Nephron (organoid): Measurements from ENCODE around the gene CTNNBL1.

Experiments
- H3K27ac Mint-ChIP-seq, 3 experiments: 2 replicates each; pipeline ENCODE4 v1.8.0; 2020; ENCODE audit warnings: mixed read lengths in 3 of 3, mild to moderate bottlenecking in 2 of 3, moderate library complexity in 1 of 3
- H3K27me3 Mint-ChIP-seq: 2 replicates; pipeline ENCODE4 v1.8.0; 2021; ENCODE audit warnings: low read depth, mild to moderate bottlenecking, moderate library complexity, mixed read lengths
- H3K36me3 Mint-ChIP-seq: 2 replicates; pipeline ENCODE4 v1.8.0; 2020; ENCODE audit warnings: low read depth, mixed read lengths
- H3K4me1 Mint-ChIP-seq: 2 replicates; pipeline ENCODE4 v1.8.0; 2020; ENCODE audit warnings: mixed read lengths
- H3K4me3 Mint-ChIP-seq, 3 experiments: 2 replicates each; pipeline ENCODE4 v1.8.0; 2020; ENCODE audit warnings: mild to moderate bottlenecking in 3 of 3, mixed read lengths in 3 of 3, moderate library complexity in 2 of 3
- H3K9me3 Mint-ChIP-seq: 2 replicates; pipeline ENCODE4 v1.8.0; 2020; ENCODE audit warnings: mixed read lengths
- CTCF ChIP-seq, 3 experiments: fragments of 200-600 bp; sonication (generic); IDR thresholded peaks; one replicate each; pipeline ENCODE4 v1.5.0; 2021; ENCODE audit warnings: antibody characterized with exemption in 3 of 3; ENCODE audit not compliant: unreplicated experiment in 3 of 3

The CTNNBL1 gene

GRCh38 chr20:37845878-37846277, 152.0 kb downstream of the CTNNBL1 start:
- Mint-ChIP-seq H3K9me3 (no peaks in the 10 kb centered on the region), H3K27ac (no peak overlapping the region), H3K27me3 (no peaks in the 10 kb centered on the region), H3K36me3 (peaks cover 29% of the 10 kb centered on the region), H3K4me3 (no peak overlapping the region), H3K4me1 (peaks cover 20% of the 10 kb centered on the region)
- no peak for TF ChIP-seq CTCF (IDR thresholded peaks at IDR 0.05; ENCODE audit: unreplicated experiment in 3 of 3)

GRCh38 chr20:37846573-37846972, 152.7 kb downstream of the CTNNBL1 start:
- H3K27ac Mint-ChIP-seq, result no peak overlapping the region
- H3K9me3 Mint-ChIP-seq, result no peaks in the 10 kb centered on the region
- H3K36me3 Mint-ChIP-seq, result peaks cover 27% of the 10 kb centered on the region
- no peak for TF ChIP-seq CTCF (IDR thresholded peaks at IDR 0.05; ENCODE audit: unreplicated experiment in 3 of 3)
- H3K4me1 Mint-ChIP-seq, result peaks cover 25% of the 10 kb centered on the region
- H3K4me3 Mint-ChIP-seq, result no peak overlapping the region
- H3K27me3 Mint-ChIP-seq, result no peaks in the 10 kb centered on the region

GRCh38 chr20:37848706-37849105, 154.9 kb downstream of the CTNNBL1 start:
- Mint-ChIP-seq H3K4me1 (peaks cover 25% of the 10 kb centered on the region), H3K36me3 (peaks cover 14% of the 10 kb centered on the region), H3K27ac (peak overlapping the region in 1 of 3 experiments; percentile 2), H3K9me3 (no peaks in the 10 kb centered on the region), H3K4me3 (no peak overlapping the region), H3K27me3 (no peaks in the 10 kb centered on the region)
- no peak for TF ChIP-seq CTCF (IDR thresholded peaks at IDR 0.05; ENCODE audit: unreplicated experiment in 3 of 3)

- Mint-ChIP-seq H3K27ac (peak overlapping the region in 1 of 3 experiments; percentile 2), H3K9me3 (no peaks in the 10 kb centered on the region), H3K36me3 (peaks cover 14% of the 10 kb centered on the region), H3K4me3 (no peak overlapping the region), H3K4me1 (peaks cover 25% of the 10 kb centered on the region), H3K27me3 (no peaks in the 10 kb centered on the region)
- no peak for TF ChIP-seq CTCF (IDR thresholded peaks at IDR 0.05; ENCODE audit: unreplicated experiment in 3 of 3)
These were observed 155.3 kb downstream of the CTNNBL1 start for GRCh38 chr20:37849156-37849555.

GRCh38 chr20:37849566-37849965, 155.7 kb downstream of the CTNNBL1 start:
- Mint-ChIP-seq H3K9me3 (no peaks in the 10 kb centered on the region), H3K36me3 (peaks cover 14% of the 10 kb centered on the region), H3K4me3 (no peak overlapping the region), H3K4me1 (peaks cover 25% of the 10 kb centered on the region), H3K27me3 (no peaks in the 10 kb centered on the region), H3K27ac (no peak overlapping the region)
- TF ChIP-seq CTCF (IDR thresholded peaks at IDR 0.05; ENCODE audit: unreplicated experiment in 3 of 3), result no peak

- H3K9me3 Mint-ChIP-seq, result no peaks in the 10 kb centered on the region
- no peaks in the 10 kb centered on the region for H3K27me3 Mint-ChIP-seq
- peaks cover 14% of the 10 kb centered on the region for H3K36me3 Mint-ChIP-seq
- H3K4me3 Mint-ChIP-seq, result no peak overlapping the region
- no peak overlapping the region for H3K27ac Mint-ChIP-seq
- peaks cover 25% of the 10 kb centered on the region for H3K4me1 Mint-ChIP-seq
- TF ChIP-seq CTCF (IDR thresholded peaks at IDR 0.05; ENCODE audit: unreplicated experiment in 3 of 3), result no peak
These were observed 156.3 kb downstream of the CTNNBL1 start for GRCh38 chr20:37850036-37850592.
